ENCODE results near the gene MAPK10.

GRCh38 chr4:86160426-86160825 is 199.4 kb downstream of the MAPK10 start:
- no peak for TF ChIP-seq CTCF (conservative IDR thresholded peaks at IDR 0.05; ENCODE audit: low read length)
- no peak for TF ChIP-seq EZH2phosphoT487 (IDR thresholded peaks at IDR 0.05; ENCODE audit: borderline replicate concordance, low read depth, low read length)
